T-helper 17 cell (primary cell): ENCODE measurements around the gene SHQ1. TPM values are rescaled to one million over a fixed set of nuclear protein-coding genes. Genes with fewer than 3 reads are reported as not detected.
"Not testable (repeated sequence)": the region's sequence is repeated elsewhere in the genome, so short reads cannot be mapped to it uniquely, and the experiment has no call there.

Experiments
- ATAC-seq: fragments of 150-1000 bp; cut with Tn5 transposase; 2 replicates; pipeline ENCODE4 v1.10.0; 2021; ENCODE audit warnings: mild to moderate bottlenecking, moderate library complexity
- DNase-seq, 3 donors: peaks; one replicate each; pipeline versions ENCODE4 v3.0.0 to v3.0.0-alpha.2; 2020 to 2021
- H3K9me3 ChIP-seq: one replicate; pipeline ENCODE4 v1.7.0; 2013; ENCODE audit warnings: low read length, mild to moderate bottlenecking; ENCODE audit not compliant: control insufficient read depth, poor library complexity, severe bottlenecking
- H3K27ac Mint-ChIP-seq: one replicate; pipeline ENCODE4 v1.8.0; 2022; ENCODE audit warnings: mild to moderate bottlenecking, moderate library complexity, mixed read lengths
- H3K27me3 Mint-ChIP-seq: one replicate; pipeline ENCODE4 v1.8.0; 2022; ENCODE audit warnings: mixed read lengths
- H3K36me3 Mint-ChIP-seq: one replicate; pipeline ENCODE4 v1.8.0; 2022; ENCODE audit warnings: low read depth, mixed read lengths
- H3K4me1 Mint-ChIP-seq: one replicate; pipeline ENCODE4 v1.8.0; 2022; ENCODE audit warnings: mild to moderate bottlenecking, mixed read lengths
- H3K4me3 Mint-ChIP-seq: one replicate; pipeline ENCODE4 v1.8.0; 2022; ENCODE audit warnings: mild to moderate bottlenecking, moderate library complexity, mixed read lengths
- total RNA-seq, 4 donors: library from RNA in 2 of 4; stranded (reverse) in 2 of 4; gene quantifications; one replicate each; pipeline ENCODE4 v1.2.3 and lab custom pipeline; 2022 to 2026

SHQ1 gene
- total RNA-seq, 2 donors from 2014 or later, result 14.0 to 15.4 TPM

- H3K27me3 Mint-ChIP-seq, result peaks cover 4% of the 10 kb centered on the region
- DNase-seq (no peak), ATAC-seq (no peak)
- H3K4me3 Mint-ChIP-seq, result no peak overlapping the region
- H3K27ac Mint-ChIP-seq, result no peak overlapping the region
- peaks cover 2% of the 10 kb centered on the region for H3K4me1 Mint-ChIP-seq
- no peaks in the 10 kb centered on the region for H3K9me3 ChIP-seq
- no peaks in the 10 kb centered on the region for H3K36me3 Mint-ChIP-seq
Measured at GRCh38 chr3:72727172-72727571, 121.1 kb downstream of the SHQ1 start.

DNA sequence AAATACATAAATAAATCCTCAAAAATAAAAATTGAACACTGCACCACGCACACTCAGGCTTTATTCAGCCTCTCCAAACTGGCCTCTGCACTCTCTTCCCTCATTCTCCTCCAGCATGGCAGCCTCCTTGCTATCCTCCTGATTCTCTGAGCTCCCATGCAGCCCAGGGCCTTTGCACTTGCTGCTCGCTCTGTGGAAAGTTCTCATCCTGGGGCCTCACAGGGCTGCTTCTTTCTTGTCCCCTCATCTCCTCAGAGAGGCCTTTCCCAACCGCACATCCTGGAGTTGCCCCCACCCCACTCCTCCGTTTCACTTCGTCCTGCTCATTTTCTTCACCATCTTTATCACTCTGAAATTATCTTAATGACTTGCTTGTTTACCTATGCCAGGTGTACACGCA is 123.0 kb downstream of the SHQ1 start:
- no peak overlapping the region for H3K27ac Mint-ChIP-seq
- DNase-seq, result no peak
- H3K36me3 Mint-ChIP-seq, result no peaks in the 10 kb centered on the region
- peaks cover 4% of the 10 kb centered on the region for H3K27me3 Mint-ChIP-seq
- no peak overlapping the region for H3K4me3 Mint-ChIP-seq
- no peaks in the 10 kb centered on the region for H3K9me3 ChIP-seq
- peaks cover 2% of the 10 kb centered on the region for H3K4me1 Mint-ChIP-seq
- ATAC-seq, result no peak

DNA sequence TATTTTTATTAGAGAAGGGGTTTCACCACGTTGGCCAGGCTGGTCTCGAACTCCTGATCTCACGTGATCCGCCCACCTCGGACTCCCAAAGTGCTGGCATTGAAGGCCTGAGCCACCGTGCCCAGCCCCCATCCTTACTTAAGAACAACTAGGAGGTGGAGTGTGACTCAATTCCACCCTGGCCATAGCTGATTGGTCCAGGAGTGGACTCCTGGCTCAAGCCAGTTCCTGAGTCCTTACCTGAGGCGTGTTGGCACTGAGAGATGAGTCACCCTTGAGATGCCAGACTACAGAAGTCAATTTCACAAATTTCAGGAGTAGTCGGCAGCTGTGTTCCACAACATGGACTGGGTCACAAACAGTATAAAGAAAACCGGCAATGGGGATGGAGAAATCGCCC is 124.2 kb downstream of the SHQ1 start:
- peaks cover 2% of the 10 kb centered on the region for H3K4me1 Mint-ChIP-seq
- H3K27me3 Mint-ChIP-seq, result peaks cover 4% of the 10 kb centered on the region
- H3K4me3 Mint-ChIP-seq, result no peak overlapping the region
- no peak for DNase-seq
- no peaks in the 10 kb centered on the region for H3K9me3 ChIP-seq
- peak overlapping the region; percentile 68 for H3K27ac Mint-ChIP-seq
- no peak for ATAC-seq
- no peaks in the 10 kb centered on the region for H3K36me3 Mint-ChIP-seq

- H3K27ac Mint-ChIP-seq, result peak overlapping the region; percentile 68
- peaks cover 2% of the 10 kb centered on the region for H3K4me1 Mint-ChIP-seq
- no peak for ATAC-seq
- H3K36me3 Mint-ChIP-seq, result no peaks in the 10 kb centered on the region
- no peak overlapping the region for H3K4me3 Mint-ChIP-seq
- H3K27me3 Mint-ChIP-seq, result no peaks in the 10 kb centered on the region
- no peaks in the 10 kb centered on the region for H3K9me3 ChIP-seq
- DNase-seq, result no peak
Measured at GRCh38 chr3:72722930-72723726, 125.1 kb downstream of the SHQ1 start.

GRCh38 chr3:72721683-72722381 is 126.4 kb downstream of the SHQ1 start:
- peaks cover 2% of the 10 kb centered on the region for H3K4me1 Mint-ChIP-seq
- ATAC-seq (no peak), DNase-seq (no peak)
- H3K36me3 Mint-ChIP-seq, result peaks cover 2% of the 10 kb centered on the region
- no peaks in the 10 kb centered on the region for H3K27me3 Mint-ChIP-seq
- H3K27ac Mint-ChIP-seq, result no peak overlapping the region
- H3K9me3 ChIP-seq, result no peaks in the 10 kb centered on the region
- H3K4me3 Mint-ChIP-seq, result no peak overlapping the region

DNA sequence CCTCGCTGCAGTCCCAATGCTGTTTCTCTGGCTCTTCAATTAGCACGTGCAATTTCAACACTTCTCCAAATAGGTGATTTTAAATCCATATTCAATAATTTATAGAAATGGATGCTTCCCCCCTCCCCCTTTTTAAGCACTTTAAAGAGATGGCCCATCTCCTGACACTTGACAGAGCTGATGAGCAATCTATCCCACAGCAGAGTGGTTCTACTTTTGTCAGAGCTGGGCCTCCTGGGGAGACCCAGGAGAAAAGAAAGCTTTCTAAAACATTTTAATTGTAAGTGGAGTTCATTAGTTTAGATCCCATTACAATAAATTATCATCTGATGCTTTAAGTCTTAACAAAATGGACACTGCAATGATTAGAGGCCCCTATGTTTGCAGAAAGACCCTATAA is 127.7 kb downstream of the SHQ1 start:
- peaks cover 2% of the 10 kb centered on the region for H3K4me1 Mint-ChIP-seq
- no peak for ATAC-seq
- no peaks in the 10 kb centered on the region for H3K27me3 Mint-ChIP-seq

DNA sequence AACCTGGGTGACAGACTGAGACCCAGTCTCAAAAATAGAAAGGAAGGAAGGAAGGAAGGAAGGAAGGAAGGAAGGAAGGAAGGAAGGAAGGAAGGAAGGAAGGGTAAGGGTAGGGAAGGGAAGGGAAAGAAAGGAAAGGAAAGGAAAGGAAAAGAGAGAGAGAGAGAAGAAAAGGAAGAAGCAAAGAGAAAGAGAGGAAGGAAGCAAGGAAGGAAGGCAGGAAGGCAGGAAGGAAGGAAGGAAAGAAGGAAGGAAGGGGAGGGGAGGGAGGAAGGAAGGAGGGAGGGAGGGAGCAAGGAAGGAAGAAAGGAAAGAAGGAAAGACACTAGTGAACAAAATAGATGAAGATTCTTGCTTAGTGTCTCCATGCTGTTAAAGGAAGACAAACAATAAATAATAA is 129.1 kb downstream of the SHQ1 start:
- no peaks in the 10 kb centered on the region for H3K9me3 ChIP-seq
- no peak overlapping the region for H3K27ac Mint-ChIP-seq
- no peaks in the 10 kb centered on the region for H3K27me3 Mint-ChIP-seq
- peaks cover 2% of the 10 kb centered on the region for H3K36me3 Mint-ChIP-seq
- ATAC-seq (no peak), DNase-seq (no peak)
- H3K4me1 Mint-ChIP-seq, result peaks cover 2% of the 10 kb centered on the region
- H3K4me3 Mint-ChIP-seq, result no peak overlapping the region

More for the DNA sequence above, 127.7 kb downstream of the SHQ1 start:
- Mint-ChIP-seq H3K36me3 (peaks cover 2% of the 10 kb centered on the region), H3K27ac (no peak overlapping the region), H3K4me3 (no peak overlapping the region)
- no peak for DNase-seq
- no peaks in the 10 kb centered on the region for H3K9me3 ChIP-seq

- not testable (repeated sequence) for H3K27me3 Mint-ChIP-seq, H3K36me3 Mint-ChIP-seq, H3K4me3 Mint-ChIP-seq, H3K4me1 Mint-ChIP-seq, H3K27ac Mint-ChIP-seq, ATAC-seq, DNase-seq, H3K9me3 ChIP-seq
Measured at GRCh38 chr3:72714135-72714534, 134.1 kb downstream of the SHQ1 start.

GRCh38 chr3:72710471-72710870 is 137.8 kb downstream of the SHQ1 start:
- ATAC-seq, H3K4me3 Mint-ChIP-seq, DNase-seq: not testable (repeated sequence)

GRCh38 chr3:72708441-72708840 is 139.8 kb downstream of the SHQ1 start:
- ATAC-seq, result no peak
- Mint-ChIP-seq H3K4me1 (no peaks in the 10 kb centered on the region), H3K36me3 (no peaks in the 10 kb centered on the region), H3K27me3 (no peaks in the 10 kb centered on the region), H3K27ac (no peak overlapping the region), H3K4me3 (no peak overlapping the region)
- no peaks in the 10 kb centered on the region for H3K9me3 ChIP-seq
- DNase-seq, result no peak

More at GRCh38 chr3:72710471-72710870, 137.8 kb downstream of the SHQ1 start:
- not testable (repeated sequence) for H3K4me1 Mint-ChIP-seq, H3K36me3 Mint-ChIP-seq, H3K27ac Mint-ChIP-seq, H3K27me3 Mint-ChIP-seq, H3K9me3 ChIP-seq

- ATAC-seq, result no peak
- DNase-seq, result no peak
- peaks cover 2% of the 10 kb centered on the region for H3K36me3 Mint-ChIP-seq
- H3K9me3 ChIP-seq, result no peaks in the 10 kb centered on the region
- peaks cover 2% of the 10 kb centered on the region for H3K4me1 Mint-ChIP-seq
- no peak overlapping the region for H3K27ac Mint-ChIP-seq
- H3K27me3 Mint-ChIP-seq, result peaks cover 18% of the 10 kb centered on the region
- H3K4me3 Mint-ChIP-seq, result no peak overlapping the region
Measured at GRCh38 chr3:72702997-72703396, 145.2 kb downstream of the SHQ1 start.

DNA sequence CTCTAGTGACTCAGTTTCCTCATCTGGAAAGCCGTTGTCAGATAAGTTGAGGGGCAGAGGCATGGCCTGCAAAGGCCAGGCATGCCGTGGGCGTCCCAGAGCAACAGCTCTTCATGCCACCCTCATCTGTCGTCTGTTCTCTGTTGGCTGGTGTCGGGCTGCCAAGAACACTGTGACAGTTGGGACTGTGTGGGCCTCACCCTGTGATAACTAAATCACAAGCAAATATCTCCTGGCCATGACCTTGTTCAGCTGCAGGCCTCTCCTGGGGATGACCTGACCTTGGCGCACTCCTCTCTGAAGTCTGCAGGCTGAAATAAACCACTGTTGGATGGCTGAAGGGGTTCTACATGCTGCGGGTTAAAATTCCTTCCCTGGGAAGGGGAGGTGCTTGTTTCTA is 145.9 kb downstream of the SHQ1 start:
- H3K9me3 ChIP-seq, result no peaks in the 10 kb centered on the region
- Mint-ChIP-seq H3K36me3 (peaks cover 4% of the 10 kb centered on the region), H3K4me1 (peaks cover 4% of the 10 kb centered on the region), H3K27me3 (peaks cover 24% of the 10 kb centered on the region), H3K4me3 (no peak overlapping the region), H3K27ac (no peak overlapping the region)
- no peak for ATAC-seq
- no peak for DNase-seq

GRCh38 chr3:72700106-72700505 is 148.1 kb downstream of the SHQ1 start:
- Mint-ChIP-seq H3K27ac (no peak overlapping the region), H3K36me3 (peaks cover 4% of the 10 kb centered on the region)
- no peak for ATAC-seq

DNA sequence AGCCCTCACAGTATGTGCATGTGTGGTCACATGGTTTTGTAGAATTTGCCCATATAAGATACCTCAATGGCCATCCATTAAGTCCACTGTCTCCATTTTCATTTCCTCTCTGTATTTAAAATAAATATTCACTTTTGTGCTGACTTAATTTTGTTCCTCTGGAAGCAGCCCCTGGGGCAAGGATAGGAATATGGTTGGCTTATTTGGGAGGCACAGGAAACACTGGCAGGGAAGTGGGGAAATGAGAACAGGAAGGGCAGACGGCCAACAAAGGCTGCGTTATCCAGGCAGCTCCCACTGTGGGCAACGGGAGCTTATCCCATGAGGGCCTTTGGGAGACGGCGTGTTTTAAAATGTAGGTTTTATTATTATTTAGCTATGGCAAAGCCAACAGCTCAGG is 148.6 kb downstream of the SHQ1 start:
- no peak for DNase-seq
- Mint-ChIP-seq H3K27me3 (peaks cover 25% of the 10 kb centered on the region), H3K4me3 (no peak overlapping the region), H3K27ac (no peak overlapping the region), H3K36me3 (peaks cover 4% of the 10 kb centered on the region), H3K4me1 (peaks cover 4% of the 10 kb centered on the region)
- no peaks in the 10 kb centered on the region for H3K9me3 ChIP-seq
- no peak for ATAC-seq

More at GRCh38 chr3:72700106-72700505, 148.1 kb downstream of the SHQ1 start:
- Mint-ChIP-seq H3K27me3 (peaks cover 25% of the 10 kb centered on the region), H3K4me3 (no peak overlapping the region), H3K4me1 (peaks cover 4% of the 10 kb centered on the region)
- no peak for DNase-seq
- no peaks in the 10 kb centered on the region for H3K9me3 ChIP-seq
